WTC11 (cell line): ENCODE data around the gene OLFM2. TPM values are rescaled to one million over a fixed set of nuclear protein-coding genes. Genes with fewer than 3 reads are reported as not detected.

Experiments
- ATAC-seq: fragments of 200-7000 bp; cut with Tn5 transposase; 2 replicates; pipeline ENCODE4 v1.10.0; 2021; ENCODE audit warnings: mild to moderate bottlenecking, moderate library complexity
- CTCF ChIA-PET: fragments of 300-600 bp; sonication (Branson Sonifier 250); formaldehyde crosslinking; loops from one replicate; lab custom pipeline; 2021; ENCODE audit warnings: antibody characterized with exemption; lab: Charles Lee
- POLR2A ChIA-PET: fragments of 350-600 bp; sonication (Branson Sonifier 250); formaldehyde crosslinking; loops from one replicate; lab custom pipeline; 2021; ENCODE audit warnings: antibody characterized with exemption; lab: Charles Lee
- DNase-seq: peaks from one replicate; pipeline ENCODE4 v3.0.0; 2021; ENCODE audit warnings: low spot score
- H3K27ac Mint-ChIP-seq: 2 replicates; pipeline ENCODE4 v1.8.0; 2021; ENCODE audit warnings: mixed read lengths
- H3K27me3 Mint-ChIP-seq: 2 replicates; pipeline ENCODE4 v1.8.0; 2021; ENCODE audit warnings: low read depth, mild to moderate bottlenecking, moderate library complexity, mixed read lengths
- H3K36me3 Mint-ChIP-seq: 2 replicates; pipeline ENCODE4 v1.8.0; 2021; ENCODE audit warnings: mixed read lengths
- H3K4me1 Mint-ChIP-seq: 2 replicates; pipeline ENCODE4 v1.8.0; 2022; ENCODE audit warnings: mixed read lengths
- H3K4me3 Mint-ChIP-seq: 2 replicates; pipeline ENCODE4 v1.8.0; 2021; ENCODE audit warnings: mild to moderate bottlenecking, moderate library complexity, mixed read lengths
- H3K9me3 Mint-ChIP-seq: 2 replicates; pipeline ENCODE4 v1.8.0; 2021; ENCODE audit warnings: mixed read lengths
- ATF1 ChIP-seq: sonication (generic); formaldehyde crosslinking; IDR thresholded peaks from 2 replicates; pipeline ENCODE4 v1.8.1; 2023; ENCODE audit warnings: mild to moderate bottlenecking, moderate library complexity, missing genetic modification reagents
- GABPB1 ChIP-seq: sonication (generic); formaldehyde crosslinking; IDR thresholded peaks from 2 replicates; pipeline ENCODE4 v1.8.1; 2023; ENCODE audit warnings: mild to moderate bottlenecking, missing genetic modification reagents
- HMGA2 ChIP-seq: fragments of 250-450 bp; sonication (Bioruptor Pico); IDR thresholded peaks from 2 replicates; pipeline ENCODE4 v1.4.0; 2021; ENCODE audit warnings: mild to moderate bottlenecking, moderate library complexity
- JAZF1 ChIP-seq: fragments of 250-450 bp; sonication (Bioruptor Pico); IDR thresholded peaks from 2 replicates; pipeline ENCODE4 v1.9.0; 2021; ENCODE audit warnings: moderate library complexity, mild to moderate bottlenecking, inconsistent platforms
- KAT7 ChIP-seq: sonication (generic); formaldehyde crosslinking; IDR thresholded peaks from 2 replicates; pipeline ENCODE4 v1.8.1; 2023; ENCODE audit warnings: missing genetic modification reagents, mild to moderate bottlenecking, borderline replicate concordance
- RELA ChIP-seq: sonication (generic); formaldehyde crosslinking; IDR thresholded peaks from 2 replicates; pipeline ENCODE4 v1.8.1; 2022; ENCODE audit warnings: missing genetic modification reagents, mild to moderate bottlenecking, borderline replicate concordance
- RORB ChIP-seq: fragments of 250-450 bp; sonication (Bioruptor Pico); IDR thresholded peaks from 2 replicates; pipeline ENCODE4 v1.9.0; 2021; ENCODE audit warnings: mild to moderate bottlenecking
- TEAD1 ChIP-seq: sonication (generic); formaldehyde crosslinking; IDR thresholded peaks from 2 replicates; pipeline ENCODE4 v1.8.0; 2022; ENCODE audit warnings: mild to moderate bottlenecking, missing genetic modification reagents
- ZNF232 ChIP-seq: sonication (generic); formaldehyde crosslinking; IDR thresholded peaks from 2 replicates; pipeline ENCODE4 v1.8.0; 2022; ENCODE audit warnings: mild to moderate bottlenecking, missing genetic modification reagents
- ZNF423 ChIP-seq: fragments of 250-450 bp; sonication (Bioruptor Pico); IDR thresholded peaks from 2 replicates; pipeline ENCODE4 v2.1.2; 2022; ENCODE audit warnings: mild to moderate bottlenecking, moderate library complexity
- total RNA-seq: library from RNA; stranded (reverse); gene quantifications from 3 replicates; pipeline ENCODE4 v1.2.3, GENCODE V29; 2021
- TF ChIP-seq, protein P1 (sequence below): sonication (generic); formaldehyde crosslinking; IDR thresholded peaks from 2 replicates; pipeline ENCODE4 v1.8.1; 2022; ENCODE audit warnings: low read depth, mild to moderate bottlenecking, moderate library complexity, missing genetic modification reagents, borderline replicate concordance
- TF ChIP-seq, protein P2 (sequence below): sonication (generic); formaldehyde crosslinking; IDR thresholded peaks from 2 replicates; pipeline ENCODE4 v1.8.1; 2023; ENCODE audit warnings: mild to moderate bottlenecking, missing genetic modification reagents, borderline replicate concordance
- TF ChIP-seq, protein P3 (sequence below): sonication (generic); formaldehyde crosslinking; IDR thresholded peaks from 2 replicates; pipeline ENCODE4 v1.8.1; 2022; ENCODE audit warnings: mild to moderate bottlenecking, moderate library complexity, missing genetic modification reagents
- TF ChIP-seq, protein P4 (sequence below): sonication (generic); formaldehyde crosslinking; IDR thresholded peaks from 2 replicates; pipeline ENCODE4 v1.8.1; 2023; ENCODE audit warnings: mild to moderate bottlenecking, missing genetic modification reagents
- TF ChIP-seq, protein P5 (sequence below): sonication (generic); formaldehyde crosslinking; IDR thresholded peaks from 2 replicates; pipeline ENCODE4 v1.8.1; 2022; ENCODE audit warnings: mild to moderate bottlenecking, missing genetic modification reagents, moderate library complexity, borderline replicate concordance
- TF ChIP-seq, protein P6 (sequence below): sonication (generic); formaldehyde crosslinking; IDR thresholded peaks from 2 replicates; pipeline ENCODE4 v1.8.1; 2022; ENCODE audit warnings: low read depth, missing genetic modification reagents, borderline replicate concordance
- TF ChIP-seq, protein P7 (sequence below): fragments of 250-450 bp; sonication (Bioruptor Pico); IDR thresholded peaks from 2 replicates; pipeline ENCODE4 v1.9.0; 2021; ENCODE audit warnings: mild to moderate bottlenecking, borderline replicate concordance
- TF ChIP-seq, protein P8 (sequence below): fragments of 250-450 bp; sonication (Bioruptor Pico); IDR thresholded peaks from 2 replicates; pipeline ENCODE4 v1.8.0; 2021; ENCODE audit warnings: mild to moderate bottlenecking

Gene OLFM2
- total RNA-seq, 1 experiment from 2014 or later = 66.0 TPM

DNA sequence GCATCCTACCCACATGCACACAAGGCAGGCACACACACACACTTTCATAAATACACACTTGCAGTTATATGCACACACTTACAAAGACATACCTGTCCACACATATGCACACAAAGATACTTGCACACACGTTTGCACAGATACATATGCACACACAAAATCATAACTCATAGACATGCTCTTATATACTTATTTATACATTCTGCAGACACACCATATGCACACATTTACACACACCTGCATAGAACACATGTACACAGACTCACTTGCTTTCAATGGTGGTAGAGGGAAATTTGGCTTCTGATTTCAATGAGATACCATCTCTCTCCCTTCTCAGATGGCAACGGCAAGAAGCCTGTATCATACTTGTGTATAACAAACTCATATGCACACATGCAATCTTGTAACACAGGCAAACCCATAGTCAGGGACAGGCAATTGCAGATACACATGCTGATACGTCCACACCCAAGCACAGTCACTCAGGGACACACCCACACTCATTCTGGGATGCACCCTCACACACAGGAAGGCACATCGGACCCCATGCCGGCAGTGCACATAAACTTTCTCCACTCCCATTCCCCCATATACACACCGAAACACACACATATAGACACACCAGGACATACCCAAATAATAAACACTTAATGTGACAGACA, 24.7 kb downstream of the OLFM2 start:
- H3K27me3 Mint-ChIP-seq = peaks cover 5% of the 10 kb centered on the region; the same call in 1 of the 2 replicates
- ChIA-PET POLR2A (no interaction called here), CTCF (interaction anchor here (1.0 to 1.1 kb wide), 2 partner anchors 116 to 150 kb away, joined by 3 to 7 read pairs; no protein-coding TSS in a partner anchor)
- TF ChIP-seq JAZF1 = no peak
- TF ChIP-seq, protein P1, sequence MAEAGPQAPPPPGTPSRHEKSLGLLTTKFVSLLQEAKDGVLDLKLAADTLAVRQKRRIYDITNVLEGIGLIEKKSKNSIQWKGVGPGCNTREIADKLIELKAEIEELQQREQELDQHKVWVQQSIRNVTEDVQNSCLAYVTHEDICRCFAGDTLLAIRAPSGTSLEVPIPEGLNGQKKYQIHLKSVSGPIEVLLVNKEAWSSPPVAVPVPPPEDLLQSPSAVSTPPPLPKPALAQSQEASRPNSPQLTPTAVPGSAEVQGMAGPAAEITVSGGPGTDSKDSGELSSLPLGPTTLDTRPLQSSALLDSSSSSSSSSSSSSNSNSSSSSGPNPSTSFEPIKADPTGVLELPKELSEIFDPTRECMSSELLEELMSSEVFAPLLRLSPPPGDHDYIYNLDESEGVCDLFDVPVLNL = no peak
- TF ChIP-seq TEAD1 = no peak
- TF ChIP-seq GABPB1 (CRISPR knock-in tag) = no peak
- no peak for TF ChIP-seq KAT7 (CRISPR knock-in tag)
- TF ChIP-seq, protein P2, sequence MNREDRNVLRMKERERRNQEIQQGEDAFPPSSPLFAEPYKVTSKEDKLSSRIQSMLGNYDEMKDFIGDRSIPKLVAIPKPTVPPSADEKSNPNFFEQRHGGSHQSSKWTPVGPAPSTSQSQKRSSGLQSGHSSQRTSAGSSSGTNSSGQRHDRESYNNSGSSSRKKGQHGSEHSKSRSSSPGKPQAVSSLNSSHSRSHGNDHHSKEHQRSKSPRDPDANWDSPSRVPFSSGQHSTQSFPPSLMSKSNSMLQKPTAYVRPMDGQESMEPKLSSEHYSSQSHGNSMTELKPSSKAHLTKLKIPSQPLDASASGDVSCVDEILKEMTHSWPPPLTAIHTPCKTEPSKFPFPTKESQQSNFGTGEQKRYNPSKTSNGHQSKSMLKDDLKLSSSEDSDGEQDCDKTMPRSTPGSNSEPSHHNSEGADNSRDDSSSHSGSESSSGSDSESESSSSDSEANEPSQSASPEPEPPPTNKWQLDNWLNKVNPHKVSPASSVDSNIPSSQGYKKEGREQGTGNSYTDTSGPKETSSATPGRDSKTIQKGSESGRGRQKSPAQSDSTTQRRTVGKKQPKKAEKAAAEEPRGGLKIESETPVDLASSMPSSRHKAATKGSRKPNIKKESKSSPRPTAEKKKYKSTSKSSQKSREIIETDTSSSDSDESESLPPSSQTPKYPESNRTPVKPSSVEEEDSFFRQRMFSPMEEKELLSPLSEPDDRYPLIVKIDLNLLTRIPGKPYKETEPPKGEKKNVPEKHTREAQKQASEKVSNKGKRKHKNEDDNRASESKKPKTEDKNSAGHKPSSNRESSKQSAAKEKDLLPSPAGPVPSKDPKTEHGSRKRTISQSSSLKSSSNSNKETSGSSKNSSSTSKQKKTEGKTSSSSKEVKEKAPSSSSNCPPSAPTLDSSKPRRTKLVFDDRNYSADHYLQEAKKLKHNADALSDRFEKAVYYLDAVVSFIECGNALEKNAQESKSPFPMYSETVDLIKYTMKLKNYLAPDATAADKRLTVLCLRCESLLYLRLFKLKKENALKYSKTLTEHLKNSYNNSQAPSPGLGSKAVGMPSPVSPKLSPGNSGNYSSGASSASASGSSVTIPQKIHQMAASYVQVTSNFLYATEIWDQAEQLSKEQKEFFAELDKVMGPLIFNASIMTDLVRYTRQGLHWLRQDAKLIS (CRISPR knock-in tag) = no peak
- TF ChIP-seq, protein P3, sequence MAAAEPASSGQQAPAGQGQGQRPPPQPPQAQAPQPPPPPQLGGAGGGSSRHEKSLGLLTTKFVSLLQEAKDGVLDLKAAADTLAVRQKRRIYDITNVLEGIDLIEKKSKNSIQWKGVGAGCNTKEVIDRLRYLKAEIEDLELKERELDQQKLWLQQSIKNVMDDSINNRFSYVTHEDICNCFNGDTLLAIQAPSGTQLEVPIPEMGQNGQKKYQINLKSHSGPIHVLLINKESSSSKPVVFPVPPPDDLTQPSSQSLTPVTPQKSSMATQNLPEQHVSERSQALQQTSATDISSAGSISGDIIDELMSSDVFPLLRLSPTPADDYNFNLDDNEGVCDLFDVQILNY (CRISPR knock-in tag) = no peak
- no peak for TF ChIP-seq ZNF423 (CRISPR knock-in tag)
- no peak for TF ChIP-seq ZNF232 (CRISPR knock-in tag)
- H3K27ac Mint-ChIP-seq = no peak overlapping the region
- ATAC-seq (no peak), DNase-seq (no peak)
- H3K36me3 Mint-ChIP-seq = no peaks in the 10 kb centered on the region; the same call in 1 of the 2 replicates
- no peak overlapping the region for H3K4me3 Mint-ChIP-seq
- no peaks in the 10 kb centered on the region for H3K9me3 Mint-ChIP-seq
- H3K4me1 Mint-ChIP-seq = peaks cover 2% of the 10 kb centered on the region; the same call in 1 of the 2 replicates

DNA sequence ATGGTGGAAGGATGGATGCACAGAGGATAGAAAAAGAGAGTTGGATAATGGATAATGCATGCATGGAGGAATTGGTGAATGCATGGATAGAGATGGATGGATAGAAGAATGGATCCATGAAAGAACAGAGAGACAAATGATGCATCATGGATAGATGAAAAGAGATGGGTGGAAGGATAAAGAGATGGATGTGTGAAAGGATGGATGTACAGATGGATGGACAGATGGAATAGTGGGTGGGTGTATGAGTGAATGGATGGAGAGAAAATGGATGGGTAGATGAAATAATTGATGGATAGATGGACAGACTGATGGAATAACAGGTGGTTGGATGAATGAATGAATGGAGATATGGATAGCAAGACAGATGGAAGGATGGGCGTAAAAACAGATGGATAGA, 25.7 kb downstream of the OLFM2 start:
- POLR2A ChIA-PET = no interaction called here
- H3K4me3 Mint-ChIP-seq = no peak overlapping the region
- DNase-seq (no peak), ATAC-seq (no peak)
- no peaks in the 10 kb centered on the region for H3K9me3 Mint-ChIP-seq
- peaks cover 3% of the 10 kb centered on the region for H3K4me1 Mint-ChIP-seq
- H3K27ac Mint-ChIP-seq = no peak overlapping the region
- CTCF ChIA-PET = no interaction called here
- no peaks in the 10 kb centered on the region; the same call in 1 of the 2 replicates for H3K36me3 Mint-ChIP-seq
- H3K27me3 Mint-ChIP-seq = peaks cover 5% of the 10 kb centered on the region; the same call in 1 of the 2 replicates
- no peak for TF ChIP-seq HMGA2 (CRISPR knock-in tag)
- TF ChIP-seq, protein P4, sequence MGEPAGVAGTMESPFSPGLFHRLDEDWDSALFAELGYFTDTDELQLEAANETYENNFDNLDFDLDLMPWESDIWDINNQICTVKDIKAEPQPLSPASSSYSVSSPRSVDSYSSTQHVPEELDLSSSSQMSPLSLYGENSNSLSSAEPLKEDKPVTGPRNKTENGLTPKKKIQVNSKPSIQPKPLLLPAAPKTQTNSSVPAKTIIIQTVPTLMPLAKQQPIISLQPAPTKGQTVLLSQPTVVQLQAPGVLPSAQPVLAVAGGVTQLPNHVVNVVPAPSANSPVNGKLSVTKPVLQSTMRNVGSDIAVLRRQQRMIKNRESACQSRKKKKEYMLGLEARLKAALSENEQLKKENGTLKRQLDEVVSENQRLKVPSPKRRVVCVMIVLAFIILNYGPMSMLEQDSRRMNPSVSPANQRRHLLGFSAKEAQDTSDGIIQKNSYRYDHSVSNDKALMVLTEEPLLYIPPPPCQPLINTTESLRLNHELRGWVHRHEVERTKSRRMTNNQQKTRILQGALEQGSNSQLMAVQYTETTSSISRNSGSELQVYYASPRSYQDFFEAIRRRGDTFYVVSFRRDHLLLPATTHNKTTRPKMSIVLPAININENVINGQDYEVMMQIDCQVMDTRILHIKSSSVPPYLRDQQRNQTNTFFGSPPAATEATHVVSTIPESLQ = no peak
- TF ChIP-seq RELA = no peak
- TF ChIP-seq, protein P5, sequence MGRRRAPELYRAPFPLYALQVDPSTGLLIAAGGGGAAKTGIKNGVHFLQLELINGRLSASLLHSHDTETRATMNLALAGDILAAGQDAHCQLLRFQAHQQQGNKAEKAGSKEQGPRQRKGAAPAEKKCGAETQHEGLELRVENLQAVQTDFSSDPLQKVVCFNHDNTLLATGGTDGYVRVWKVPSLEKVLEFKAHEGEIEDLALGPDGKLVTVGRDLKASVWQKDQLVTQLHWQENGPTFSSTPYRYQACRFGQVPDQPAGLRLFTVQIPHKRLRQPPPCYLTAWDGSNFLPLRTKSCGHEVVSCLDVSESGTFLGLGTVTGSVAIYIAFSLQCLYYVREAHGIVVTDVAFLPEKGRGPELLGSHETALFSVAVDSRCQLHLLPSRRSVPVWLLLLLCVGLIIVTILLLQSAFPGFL = no peak
- TF ChIP-seq ATF1 (CRISPR knock-in tag) = no peak
- no peak for TF ChIP-seq JAZF1
- TF ChIP-seq, protein P6, sequence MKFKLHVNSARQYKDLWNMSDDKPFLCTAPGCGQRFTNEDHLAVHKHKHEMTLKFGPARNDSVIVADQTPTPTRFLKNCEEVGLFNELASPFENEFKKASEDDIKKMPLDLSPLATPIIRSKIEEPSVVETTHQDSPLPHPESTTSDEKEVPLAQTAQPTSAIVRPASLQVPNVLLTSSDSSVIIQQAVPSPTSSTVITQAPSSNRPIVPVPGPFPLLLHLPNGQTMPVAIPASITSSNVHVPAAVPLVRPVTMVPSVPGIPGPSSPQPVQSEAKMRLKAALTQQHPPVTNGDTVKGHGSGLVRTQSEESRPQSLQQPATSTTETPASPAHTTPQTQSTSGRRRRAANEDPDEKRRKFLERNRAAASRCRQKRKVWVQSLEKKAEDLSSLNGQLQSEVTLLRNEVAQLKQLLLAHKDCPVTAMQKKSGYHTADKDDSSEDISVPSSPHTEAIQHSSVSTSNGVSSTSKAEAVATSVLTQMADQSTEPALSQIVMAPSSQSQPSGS (CRISPR knock-in tag) = no peak
- TF ChIP-seq RORB (CRISPR knock-in tag) = no peak
- TF ChIP-seq, protein P7, sequence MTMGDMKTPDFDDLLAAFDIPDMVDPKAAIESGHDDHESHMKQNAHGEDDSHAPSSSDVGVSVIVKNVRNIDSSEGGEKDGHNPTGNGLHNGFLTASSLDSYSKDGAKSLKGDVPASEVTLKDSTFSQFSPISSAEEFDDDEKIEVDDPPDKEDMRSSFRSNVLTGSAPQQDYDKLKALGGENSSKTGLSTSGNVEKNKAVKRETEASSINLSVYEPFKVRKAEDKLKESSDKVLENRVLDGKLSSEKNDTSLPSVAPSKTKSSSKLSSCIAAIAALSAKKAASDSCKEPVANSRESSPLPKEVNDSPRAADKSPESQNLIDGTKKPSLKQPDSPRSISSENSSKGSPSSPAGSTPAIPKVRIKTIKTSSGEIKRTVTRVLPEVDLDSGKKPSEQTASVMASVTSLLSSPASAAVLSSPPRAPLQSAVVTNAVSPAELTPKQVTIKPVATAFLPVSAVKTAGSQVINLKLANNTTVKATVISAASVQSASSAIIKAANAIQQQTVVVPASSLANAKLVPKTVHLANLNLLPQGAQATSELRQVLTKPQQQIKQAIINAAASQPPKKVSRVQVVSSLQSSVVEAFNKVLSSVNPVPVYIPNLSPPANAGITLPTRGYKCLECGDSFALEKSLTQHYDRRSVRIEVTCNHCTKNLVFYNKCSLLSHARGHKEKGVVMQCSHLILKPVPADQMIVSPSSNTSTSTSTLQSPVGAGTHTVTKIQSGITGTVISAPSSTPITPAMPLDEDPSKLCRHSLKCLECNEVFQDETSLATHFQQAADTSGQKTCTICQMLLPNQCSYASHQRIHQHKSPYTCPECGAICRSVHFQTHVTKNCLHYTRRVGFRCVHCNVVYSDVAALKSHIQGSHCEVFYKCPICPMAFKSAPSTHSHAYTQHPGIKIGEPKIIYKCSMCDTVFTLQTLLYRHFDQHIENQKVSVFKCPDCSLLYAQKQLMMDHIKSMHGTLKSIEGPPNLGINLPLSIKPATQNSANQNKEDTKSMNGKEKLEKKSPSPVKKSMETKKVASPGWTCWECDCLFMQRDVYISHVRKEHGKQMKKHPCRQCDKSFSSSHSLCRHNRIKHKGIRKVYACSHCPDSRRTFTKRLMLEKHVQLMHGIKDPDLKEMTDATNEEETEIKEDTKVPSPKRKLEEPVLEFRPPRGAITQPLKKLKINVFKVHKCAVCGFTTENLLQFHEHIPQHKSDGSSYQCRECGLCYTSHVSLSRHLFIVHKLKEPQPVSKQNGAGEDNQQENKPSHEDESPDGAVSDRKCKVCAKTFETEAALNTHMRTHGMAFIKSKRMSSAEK (CRISPR knock-in tag) = no peak
- TF ChIP-seq, protein P8, sequence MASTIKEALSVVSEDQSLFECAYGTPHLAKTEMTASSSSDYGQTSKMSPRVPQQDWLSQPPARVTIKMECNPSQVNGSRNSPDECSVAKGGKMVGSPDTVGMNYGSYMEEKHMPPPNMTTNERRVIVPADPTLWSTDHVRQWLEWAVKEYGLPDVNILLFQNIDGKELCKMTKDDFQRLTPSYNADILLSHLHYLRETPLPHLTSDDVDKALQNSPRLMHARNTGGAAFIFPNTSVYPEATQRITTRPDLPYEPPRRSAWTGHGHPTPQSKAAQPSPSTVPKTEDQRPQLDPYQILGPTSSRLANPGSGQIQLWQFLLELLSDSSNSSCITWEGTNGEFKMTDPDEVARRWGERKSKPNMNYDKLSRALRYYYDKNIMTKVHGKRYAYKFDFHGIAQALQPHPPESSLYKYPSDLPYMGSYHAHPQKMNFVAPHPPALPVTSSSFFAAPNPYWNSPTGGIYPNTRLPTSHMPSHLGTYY (CRISPR knock-in tag) = no peak
